GM19467 (cell line): ENCODE measurements around the gene SAT2.

Source experiments
- ATAC-seq: cut with Tn5 transposase; IDR thresholded peaks from one replicate; pipeline ENCODE4 v1.9.1; 2021; ENCODE audit warnings: mild to moderate bottlenecking, moderate library complexity; ENCODE audit not compliant: unreplicated experiment

Gene SAT2

DNA sequence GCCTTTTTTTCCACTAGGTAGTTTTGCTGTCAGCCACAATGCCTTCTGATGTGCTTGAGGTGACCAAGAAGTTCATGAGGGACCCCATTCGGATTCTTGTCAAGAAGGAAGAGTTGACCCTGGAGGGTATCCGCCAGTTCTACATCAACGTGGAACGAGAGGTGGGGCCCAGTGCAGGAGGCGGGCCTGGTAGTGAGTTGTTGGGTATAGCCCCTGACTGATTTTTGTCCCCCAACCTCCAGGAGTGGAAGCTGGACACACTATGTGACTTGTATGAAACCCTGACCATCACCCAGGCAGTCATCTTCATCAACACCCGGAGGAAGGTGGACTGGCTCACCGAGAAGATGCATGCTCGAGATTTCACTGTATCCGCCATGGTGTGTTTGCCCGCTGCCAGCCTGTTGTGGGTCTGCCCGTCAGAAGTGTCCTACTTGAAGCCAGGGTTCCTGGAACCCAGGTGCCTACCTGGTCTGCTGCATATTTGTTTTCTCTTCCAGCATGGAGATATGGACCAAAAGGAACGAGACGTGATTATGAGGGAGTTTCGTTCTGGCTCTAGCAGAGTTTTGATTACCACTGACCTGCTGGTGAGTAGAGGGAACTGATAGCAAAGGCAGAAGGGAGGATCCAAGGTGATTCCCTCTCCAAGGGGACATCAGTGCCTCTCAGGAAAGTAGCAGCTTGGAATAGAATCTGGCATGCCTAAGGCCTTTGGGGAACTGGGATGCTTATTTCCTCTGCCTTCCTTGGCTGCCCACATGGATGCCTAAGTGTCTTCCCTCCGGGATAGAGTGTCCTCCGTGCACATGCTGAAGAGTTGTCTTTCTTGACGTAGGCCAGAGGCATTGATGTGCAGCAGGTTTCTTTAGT is 50.1 kb downstream of the SAT2 start:
- no peak for ATAC-seq

- no peak for ATAC-seq
Measured at GRCh38 chr17:7576432-7576937, 51.1 kb downstream of the SAT2 start.
